Neural progenitor cell (in vitro differentiated cells): ENCODE data around the gene ABCB6. TPM values are rescaled to one million over a fixed set of nuclear protein-coding genes. Genes with fewer than 3 reads are reported as not detected.
A peak's percentile ranks its signal among the peaks of the same experiment; 100 is the strongest.

ENCODE experiments used
- DNase-seq: peaks from one replicate; pipeline ENCODE4 v3.0.0-alpha.2; 2016; ENCODE audit warnings: low spot score
- H2AFZ ChIP-seq: fragments of 200-600 bp; sonication (generic); replicated peaks from 2 replicates; pipeline ENCODE4 v1.6.1; 2016; ENCODE audit warnings: antibody characterized with exemption
- H3F3A ChIP-seq: fragments of 200-600 bp; sonication (generic); 2 replicates; pipeline ENCODE4 v1.6.1; 2016; ENCODE audit warnings: antibody characterized with exemption, low read depth
- H3K27ac ChIP-seq: fragments of 200-600 bp; sonication (generic); 2 replicates; pipeline ENCODE4 v1.5.1; 2016; ENCODE audit warnings: mild to moderate bottlenecking
- H3K27me3 ChIP-seq: fragments of 200-600 bp; sonication (generic); 2 replicates; pipeline ENCODE4 v1.6.1; 2016; ENCODE audit warnings: mild to moderate bottlenecking, moderate library complexity
- H3K36me3 ChIP-seq: fragments of 200-600 bp; sonication (generic); 2 replicates; pipeline ENCODE4 v1.5.1; 2016
- H3K4me1 ChIP-seq: fragments of 200-600 bp; sonication (generic); 2 replicates; pipeline ENCODE4 v1.6.1; 2016; ENCODE audit warnings: mixed run types
- H3K4me2 ChIP-seq: fragments of 200-600 bp; sonication (generic); 2 replicates; pipeline ENCODE4 v1.6.1; 2016
- H3K4me3 ChIP-seq: fragments of 200-600 bp; sonication (generic); 2 replicates; pipeline ENCODE4 v1.5.1; 2016
- H3K79me2 ChIP-seq: fragments of 200-600 bp; sonication (generic); 2 replicates; pipeline ENCODE4 v1.6.1; 2016; ENCODE audit warnings: low read depth
- H3K9ac ChIP-seq: fragments of 200-600 bp; sonication (generic); 2 replicates; pipeline ENCODE4 v1.6.1; 2016
- H3K9me3 ChIP-seq: fragments of 200-600 bp; sonication (generic); 2 replicates; pipeline ENCODE4 v1.5.1; 2016; ENCODE audit warnings: low read depth
- H4K20me1 ChIP-seq: fragments of 200-600 bp; sonication (generic); 2 replicates; pipeline ENCODE4 v1.6.1; 2016; ENCODE audit warnings: low read depth
- H3K27ac Mint-ChIP-seq: 3 replicates; pipeline ENCODE4 v1.8.0; 2021; ENCODE audit warnings: mixed read lengths
- H3K27me3 Mint-ChIP-seq: 2 replicates; pipeline ENCODE4 v1.8.0; 2022; ENCODE audit warnings: low read depth, mild to moderate bottlenecking, inconsistent platforms, moderate library complexity, mixed read lengths; ENCODE audit not compliant: insufficient read depth
- H3K36me3 Mint-ChIP-seq: 3 replicates; pipeline ENCODE4 v1.8.0; 2021; ENCODE audit warnings: mixed read lengths
- H3K4me1 Mint-ChIP-seq: 3 replicates; pipeline ENCODE4 v1.8.0; 2021; ENCODE audit warnings: mixed read lengths
- H3K4me3 Mint-ChIP-seq: 3 replicates; pipeline ENCODE4 v1.8.0; 2021; ENCODE audit warnings: mild to moderate bottlenecking, moderate library complexity, mixed read lengths
- H3K9me3 Mint-ChIP-seq: 3 replicates; pipeline ENCODE4 v1.8.0; 2020; ENCODE audit warnings: mixed read lengths
- CTCF ChIP-seq: fragments of 200-600 bp; sonication (generic); IDR thresholded peaks from 2 replicates; pipeline ENCODE4 v1.5.1; 2017; ENCODE audit warnings: antibody characterized with exemption, mild to moderate bottlenecking
- EZH2 ChIP-seq: fragments of 200-600 bp; sonication (generic); IDR thresholded peaks from 2 replicates; pipeline ENCODE4 v1.6.1; 2017; ENCODE audit warnings: antibody characterized with exemption, mild to moderate bottlenecking, moderate library complexity
- EZH2phosphoT487 ChIP-seq: fragments of 200-600 bp; sonication (generic); IDR thresholded peaks from 2 replicates; pipeline ENCODE4 v1.6.1; 2017; ENCODE audit warnings: antibody characterized with exemption
- total RNA-seq: library from RNA; depleted of rRNA; stranded (reverse); fragments of >200 nt; gene quantifications from 2 replicates; pipeline ENCODE4 v1.2.3, GENCODE V29; 2015; ENCODE audit warnings: low replicate concordance

Gene ABCB6
- total RNA-seq, 1 donor from 2014 or later, result 14.3 TPM

GRCh38 chr2:219230059-219230540 lies 11.3 kb upstream of the ABCB6 start:
- Histone ChIP-seq H2AFZ (peak overlapping the region; percentile 27), H3K36me3 (no peaks in the 10 kb centered on the region), H3K4me2 (peak overlapping the region; percentile 91), H3K9ac (peak overlapping the region; percentile 48), H4K20me1 (peaks cover 4% of the 10 kb centered on the region), H3K4me1 (peaks cover 12% of the 10 kb centered on the region), H3K4me3 (peak overlapping the region; percentile 76), H3K79me2 (peaks cover 37% of the 10 kb centered on the region), H3K27ac (peak overlapping the region; percentile 32), H3K27me3 (no peaks in the 10 kb centered on the region), H3F3A (peaks cover 11% of the 10 kb centered on the region), H3K9me3 (no peaks in the 10 kb centered on the region)
- peak; percentile 68 for DNase-seq
- Mint-ChIP-seq H3K27ac (peak overlapping the region; percentile 59), H3K9me3 (no peaks in the 10 kb centered on the region), H3K4me1 (peaks cover 26% of the 10 kb centered on the region), H3K36me3 (peaks cover 18% of the 10 kb centered on the region), H3K4me3 (peak overlapping the region; percentile 97), H3K27me3 (no peaks in the 10 kb centered on the region)
- no peak for TF ChIP-seq EZH2phosphoT487
- no peak for TF ChIP-seq EZH2
- TF ChIP-seq CTCF, result no peak

GRCh38 chr2:219229305-219230058 lies 10.7 kb upstream of the ABCB6 start, which contains the start of the genes ANKZF1 and ATG9A:
ANKZF1 (plus strand) TSS chr2:219229806; CDS start chr2:219230258, 452 bp downstream.
ATG9A (minus strand) TSS chr2:219229636; CDS start chr2:219228024, 1,612 bp downstream.
- Histone ChIP-seq H3K79me2 (peaks cover 37% of the 10 kb centered on the region), H3K27me3 (no peaks in the 10 kb centered on the region), H3K4me2 (peak within 1 kb of the TSS; percentile 95), H3F3A (peaks cover 11% of the 10 kb centered on the region), H3K4me1 (peaks cover 12% of the 10 kb centered on the region), H3K36me3 (no peaks in the 10 kb centered on the region), H3K27ac (peak within 1 kb of the TSS; percentile 32), H4K20me1 (peaks cover 4% of the 10 kb centered on the region), H3K4me3 (peak within 1 kb of the TSS; percentile 76), H2AFZ (peak within 1 kb of the TSS; percentile 90), H3K9me3 (no peaks in the 10 kb centered on the region), H3K9ac (peak within 1 kb of the TSS; percentile 61)
- Mint-ChIP-seq H3K4me3 (peak within 1 kb of the TSS; percentile 97), H3K36me3 (peaks cover 20% of the 10 kb centered on the region), H3K4me1 (peaks cover 26% of the 10 kb centered on the region), H3K27ac (peak within 1 kb of the TSS; percentile 59), H3K27me3 (no peaks in the 10 kb centered on the region), H3K9me3 (no peaks in the 10 kb centered on the region)
- peak; percentile 54 for TF ChIP-seq EZH2phosphoT487
- TF ChIP-seq CTCF, result no peak
- DNase-seq, result peak; percentile 100

- Histone ChIP-seq H3K27me3 (no peaks in the 10 kb centered on the region), H3K9me3 (no peaks in the 10 kb centered on the region), H3K36me3 (no peaks in the 10 kb centered on the region), H2AFZ (peak overlapping the region; percentile 90), H3K4me1 (peaks cover 12% of the 10 kb centered on the region), H3K4me3 (peak overlapping the region; percentile 76), H3F3A (peaks cover 11% of the 10 kb centered on the region), H3K9ac (peak overlapping the region; percentile 61), H3K4me2 (peak overlapping the region; percentile 95), H4K20me1 (peaks cover 4% of the 10 kb centered on the region), H3K27ac (no peak overlapping the region), H3K79me2 (peaks cover 37% of the 10 kb centered on the region)
- no peak overlapping the region for H3K27ac Mint-ChIP-seq
- H3K4me1 Mint-ChIP-seq, result peaks cover 26% of the 10 kb centered on the region
- TF ChIP-seq CTCF (no peak), EZH2 (no peak), EZH2phosphoT487 (no peak)
- no peaks in the 10 kb centered on the region for H3K27me3 Mint-ChIP-seq
- no peaks in the 10 kb centered on the region for H3K9me3 Mint-ChIP-seq
- H3K4me3 Mint-ChIP-seq, result peak overlapping the region; percentile 84
- peaks cover 18% of the 10 kb centered on the region for H3K36me3 Mint-ChIP-seq
- no peak for DNase-seq
Observed at GRCh38 chr2:219228911-219229304, 10.2 kb upstream of the ABCB6 start.
